A549 (cell line): Measurements from ENCODE around the gene AUTS2. TPM values are rescaled to one million over a fixed set of nuclear protein-coding genes. Genes with fewer than 3 reads are reported as not detected.

ENCODE experiments used
- ATAC-seq, 2 experiments: fragments of 200-7000 bp in 1 of 2; fragments of >200 bp in 1 of 2; cut with Nextera tagmentation in 1 of 2; cut with Tn5 transposase in 1 of 2; 3 replicates each; pipeline versions ENCODE4 v1.8.0 to v1.9.1; 2018 to 2020; ENCODE audit warnings: mild to moderate bottlenecking in 1 of 2, moderate library complexity in 1 of 2
- CTCF ChIA-PET: fragments of 300-600 bp; sonication (Branson Sonifier 250); formaldehyde crosslinking; extraction: SDS; loops from one replicate; lab custom pipeline; 2021; ENCODE audit warnings: antibody characterized with exemption, inconsistent platforms; lab: Yijun Ruan, JAX
- POLR2A ChIA-PET: fragments of 350-600 bp; formaldehyde crosslinking; extraction: SDS; loops from one replicate; lab custom pipeline; 2021; ENCODE audit warnings: antibody characterized with exemption, inconsistent platforms; lab: Yijun Ruan, JAX
- DNase-seq, 2 experiments: peaks; one replicate each; pipeline versions ENCODE4 v3.0.0 to v3.0.0-alpha.2; 2011 to 2016; ENCODE audit warnings: low read depth in 1 of 2, low spot score in 1 of 2
- FAIRE-seq: peaks from 2 replicates; lab custom pipeline; 2011; peaks lifted over from hg19 to GRCh38; lab: Jason Lieb, UNC
- H3K27ac ChIP-seq, 2 experiments: fragments of >200 bp; sonication (Bioruptor Twin); formaldehyde crosslinking; 3 replicates each; pipeline ENCODE4 v1.5.1; 2016 to 2017
- H3K4me1 ChIP-seq: fragments of >200 bp; sonication (Bioruptor Twin); formaldehyde crosslinking; 3 replicates; pipeline ENCODE4 v1.6.1; 2016
- H3K4me2 ChIP-seq: fragments of >200 bp; sonication (Bioruptor Twin); formaldehyde crosslinking; 3 replicates; pipeline ENCODE4 v1.6.1; 2016
- H3K4me3 ChIP-seq: fragments of >200 bp; sonication (Bioruptor Twin); formaldehyde crosslinking; 3 replicates; pipeline ENCODE4 v1.5.1; 2016
- H3K9me3 ChIP-seq: fragments of >200 bp; sonication (Bioruptor Twin); formaldehyde crosslinking; 3 replicates; pipeline ENCODE4 v1.6.1; 2016
- ATOH8 ChIP-seq: fragments of 250-450 bp; sonication (Bioruptor Pico); IDR thresholded peaks from 2 replicates; pipeline ENCODE4 v1.5.0; 2020; ENCODE audit warnings: low read depth, mild to moderate bottlenecking, moderate library complexity
- BCL3 ChIP-seq: fragments of >200 bp; sonication (Bioruptor Twin); formaldehyde crosslinking; IDR thresholded peaks from 3 replicates; pipeline ENCODE4 v1.6.1; 2016
- CBX2 ChIP-seq: fragments of 200-600 bp; sonication (generic); IDR thresholded peaks from 2 replicates; pipeline ENCODE4 v1.6.1; 2016; ENCODE audit warnings: low read depth, mild to moderate bottlenecking, borderline replicate concordance
- CBX8 ChIP-seq: fragments of 200-600 bp; sonication (generic); IDR thresholded peaks from 2 replicates; pipeline ENCODE4 v1.6.1; 2016
- EHMT2 ChIP-seq: fragments of 200-600 bp; sonication (generic); IDR thresholded peaks from 2 replicates; pipeline ENCODE4 v1.6.1; 2016; ENCODE audit warnings: antibody characterized with exemption, low read depth, mild to moderate bottlenecking, moderate library complexity
- ESRRA ChIP-seq: fragments of 150-350 bp; IDR thresholded peaks from 2 replicates; pipeline ENCODE4 v1.6.1; 2014; ENCODE audit warnings: mild to moderate bottlenecking, low read length, borderline replicate concordance
- FOSB ChIP-seq: fragments of 250-450 bp; sonication (Bioruptor Pico); IDR thresholded peaks from 2 replicates; pipeline ENCODE4 v1.5.0; 2020; ENCODE audit warnings: mild to moderate bottlenecking, moderate library complexity
- FOSL2 ChIP-seq, 2 experiments: fragments of 450-650 bp in 1 of 2; fragments of >200 bp in 1 of 2; sonication (Bioruptor Twin) in 1 of 2; formaldehyde crosslinking; IDR thresholded peaks; 2 replicates each; pipeline versions ENCODE4 v1.5.0 to v1.6.1; 2016 to 2020; ENCODE audit warnings: mild to moderate bottlenecking in 1 of 2, moderate library complexity in 1 of 2
- GATA3 ChIP-seq: IDR thresholded peaks from 2 replicates; pipeline ENCODE4 v1.6.1; 2012; ENCODE audit warnings: borderline replicate concordance
- HDAC2 ChIP-seq: fragments of 200-600 bp; sonication (generic); IDR thresholded peaks from 2 replicates; pipeline ENCODE4 v1.6.1; 2016
- HOXA7 ChIP-seq: fragments of 250-450 bp; sonication (Bioruptor Pico); IDR thresholded peaks from 2 replicates; pipeline ENCODE4 v1.5.0; 2020; ENCODE audit warnings: mild to moderate bottlenecking, moderate library complexity
- JUN ChIP-seq, 2 experiments: fragments of >200 bp; sonication (Bioruptor Twin); formaldehyde crosslinking; IDR thresholded peaks; 2 replicates in 1 of 2; 3 replicates in 1 of 2; pipeline ENCODE4 v1.6.1; 2016 to 2017
- KDM1A ChIP-seq: fragments of 200-600 bp; sonication (generic); IDR thresholded peaks from 2 replicates; pipeline ENCODE4 v1.6.1; 2016; ENCODE audit warnings: low read depth, mild to moderate bottlenecking
- KDM5A ChIP-seq: fragments of 200-600 bp; sonication (generic); IDR thresholded peaks from 2 replicates; pipeline ENCODE4 v1.6.1; 2016; ENCODE audit warnings: antibody characterized with exemption, mild to moderate bottlenecking
- MAX ChIP-seq: IDR thresholded peaks from 2 replicates; pipeline ENCODE4 v1.6.1; 2012
- MAZ ChIP-seq: fragments of 150-350 bp; IDR thresholded peaks from 2 replicates; pipeline ENCODE4 v1.6.1; 2014; ENCODE audit warnings: antibody characterized with exemption, low read depth, low read length, borderline replicate concordance
- NPAS2 ChIP-seq: fragments of 250-450 bp; sonication (Bioruptor Pico); IDR thresholded peaks from 2 replicates; pipeline ENCODE4 v1.8.0; 2022; ENCODE audit warnings: mild to moderate bottlenecking, moderate library complexity, borderline replicate concordance
- PBX3 ChIP-seq: IDR thresholded peaks from 2 replicates; pipeline ENCODE4 v1.6.1; 2012
- RAD21 ChIP-seq, 2 experiments: fragments of >200 bp in 1 of 2; sonication (Bioruptor Twin) in 1 of 2; formaldehyde crosslinking in 1 of 2; IDR thresholded peaks in 1 of 2; conservative IDR thresholded peaks in 1 of 2; 2 replicates in 1 of 2; 3 replicates in 1 of 2; pipeline ENCODE4 v1.6.1; 2012 to 2018; ENCODE audit warnings: inconsistent platforms in 1 of 2
- RCOR1 ChIP-seq: fragments of 150-350 bp; IDR thresholded peaks from 2 replicates; pipeline ENCODE4 v1.6.1; 2014; ENCODE audit warnings: antibody characterized with exemption, low read length, low read depth
- SREBF2 ChIP-seq: fragments of 450-650 bp; IDR thresholded peaks from 2 replicates; pipeline ENCODE4 v1.6.1; 2014; ENCODE audit warnings: mild to moderate bottlenecking, moderate library complexity
- WGBS: methylation state at CpG from one replicate; pipeline ENCODE4 v1.1.6; 2017; ENCODE audit errors: missing lambda C conversion rate; 5-methylcytosine and 5-hydroxymethylcytosine counted together
- polyA plus RNA-seq, 4 experiments: library from polyadenylated mRNA; depleted of rRNA in 3 of 4; stranded (reverse); fragments of >200 nt; fragmentation: RNase III in 1 of 4; extraction: RNeasy Plus Mini Kit Qiagen cat#74134 plus additional on column Dnase treatment in 1 of 4; gene quantifications; 2 replicates in 3 of 4; 3 replicates in 1 of 4; pipeline ENCODE4 v1.2.3, GENCODE V29; 2011 to 2017

The AUTS2 gene
- polyA plus RNA-seq, 2 of the 4 experiments (the other 2 are of a cell fraction): 1.6 to 3.6 TPM

GRCh38 chr7:69657331-69657730, 59.1 kb downstream of the AUTS2 start:
- no peak overlapping the region for H3K27ac ChIP-seq
- WGBS: 66% methylated on average over 4 of the region's 4 CpGs
- ChIA-PET CTCF (no interaction called here), POLR2A (no interaction called here)
- DNase-seq (no peak), FAIRE-seq (no peak), ATAC-seq (no peak)
- no peak overlapping the region for H3K4me2 ChIP-seq
- no peak for TF ChIP-seq EHMT2
- H3K4me1 ChIP-seq: peaks cover 19% of the 10 kb centered on the region; the same call in 2 of the 3 replicates
- H3K9me3 ChIP-seq: no peaks in the 10 kb centered on the region
- H3K4me3 ChIP-seq: no peak overlapping the region

- ChIA-PET CTCF (no interaction called here), POLR2A (no interaction called here)
- H3K4me1 ChIP-seq: peaks cover 19% of the 10 kb centered on the region; the same call in 2 of the 3 replicates
- no peak for FAIRE-seq
- 70% methylated on average over 3 of the region's 3 CpGs for WGBS
- ATAC-seq: no peak
- DNase-seq: no peak
- no peaks in the 10 kb centered on the region for H3K9me3 ChIP-seq
- TF ChIP-seq RAD21 (conservative IDR thresholded peaks at IDR 0.05 in 1 of 2, IDR thresholded peaks at IDR 0.05 in 1 of 2): no peak
- no peak for TF ChIP-seq JUN (IDR thresholded peaks at IDR 0.05)
- TF ChIP-seq HOXA7 (CRISPR knock-in tag): no peak
- no peak for TF ChIP-seq BCL3
- TF ChIP-seq CBX8: no peak
- TF ChIP-seq RCOR1: no peak
- TF ChIP-seq ATOH8 (CRISPR knock-in tag): no peak
- TF ChIP-seq SREBF2: no peak
- no peak for TF ChIP-seq KDM5A
- no peak for TF ChIP-seq HDAC2
- H3K27ac ChIP-seq: no peak overlapping the region
- no peak overlapping the region for H3K4me3 ChIP-seq
- H3K4me2 ChIP-seq: no peak overlapping the region
Observed at GRCh38 chr7:69657985-69658384, 59.7 kb downstream of the AUTS2 start.

- peaks cover 8% of the 10 kb centered on the region; the same call in 2 of the 3 replicates for H3K4me1 ChIP-seq
- WGBS: 39% methylated on average over 2 of the region's 2 CpGs
- H3K27ac ChIP-seq: no peak overlapping the region
Observed at GRCh38 chr7:69659983-69660382, 61.7 kb downstream of the AUTS2 start.

GRCh38 chr7:69661342-69661741, 63.1 kb downstream of the AUTS2 start:
- FAIRE-seq: no peak
- peaks cover 8% of the 10 kb centered on the region; the same call in 2 of the 3 replicates for H3K4me1 ChIP-seq

More at GRCh38 chr7:69659983-69660382, 61.7 kb downstream of the AUTS2 start:
- TF ChIP-seq ESRRA: no peak
- TF ChIP-seq RAD21 (conservative IDR thresholded peaks at IDR 0.05 in 1 of 2, IDR thresholded peaks at IDR 0.05 in 1 of 2): no peak
- no peak for TF ChIP-seq CBX2
- no peak for TF ChIP-seq HOXA7 (CRISPR knock-in tag)
- TF ChIP-seq ATOH8 (CRISPR knock-in tag): no peak
- Histone ChIP-seq H3K4me3 (no peak overlapping the region), H3K9me3 (no peaks in the 10 kb centered on the region), H3K4me2 (no peak overlapping the region)
- no peak for FAIRE-seq
- no peak for ATAC-seq
- ChIA-PET CTCF (no interaction called here), POLR2A (no interaction called here)
- DNase-seq: no peak

More at GRCh38 chr7:69661342-69661741, 63.1 kb downstream of the AUTS2 start:
- no peak for TF ChIP-seq GATA3
- TF ChIP-seq RAD21 (conservative IDR thresholded peaks at IDR 0.05 in 1 of 2, IDR thresholded peaks at IDR 0.05 in 1 of 2): no peak
- TF ChIP-seq NPAS2 (CRISPR knock-in tag): no peak
- TF ChIP-seq HDAC2: no peak
- TF ChIP-seq MAX: no peak
- no peak for TF ChIP-seq PBX3
- TF ChIP-seq KDM1A: no peak
- no peak for TF ChIP-seq FOSB (CRISPR knock-in tag)
- no peak for TF ChIP-seq MAZ
- no peak for TF ChIP-seq FOSL2 (IDR thresholded peaks at IDR 0.05)
- no peak for TF ChIP-seq FOSL2 (CRISPR knock-in tag; IDR thresholded peaks at IDR 0.05)
- Histone ChIP-seq H3K27ac (no peak overlapping the region), H3K4me2 (no peak overlapping the region), H3K4me3 (no peak overlapping the region), H3K9me3 (no peaks in the 10 kb centered on the region)
- WGBS: 54% methylated on average over 3 of the region's 3 CpGs
- no peak for ATAC-seq
- CTCF ChIA-PET: no interaction called here
- no peak for DNase-seq
- POLR2A ChIA-PET: no interaction called here
